ENCODE results near the gene PKNOX2. TPM values are rescaled to one million over a fixed set of nuclear protein-coding genes. Genes with fewer than 3 reads are reported as not detected.

PKNOX2 gene
- total and polyA plus RNA-seq, 2 of the 8 experiments (the other 6 are each of a cell fraction or from before 2014, with no cell fraction given): 2.0 TPM

- H3K4me3 ChIP-seq (ENCODE audit: extremely low read depth in 1 of 4, insufficient read depth in 2 of 4, low read depth in 3 of 4, low read length in 4 of 4): no peak overlapping the region
- H4K91ac ChIP-seq (replicated peaks; ENCODE audit: insufficient read length, low read length): no peak overlapping the region
- H3K27me3 ChIP-seq (replicated peaks in 1 of 4; ENCODE audit: control insufficient read depth in 3 of 4, extremely low read depth in 1 of 4, insufficient read depth in 3 of 4, low read length in 3 of 4): 0 out of 7 replicates have a peak, but pooled peaks cover 0 to 2% (median 0%) of the 10 kb centered on the region in 4 experiments
- H3K18ac ChIP-seq (ENCODE audit: extremely low read depth, low read length): no peak overlapping the region
- no peaks in the 10 kb centered on the region for H3K9me3 ChIP-seq (ENCODE audit: insufficient read depth in 2 of 2, low read depth in 1 of 2, low read length in 1 of 2)
- H2BK12ac ChIP-seq (ENCODE audit: low read depth, low read length): no peak overlapping the region
- H3K79me2 ChIP-seq (ENCODE audit: control insufficient read depth in 1 of 2, insufficient read depth in 2 of 2, low read length in 2 of 2): no peaks in the 10 kb centered on the region
- no peaks in the 10 kb centered on the region for H3K79me1 ChIP-seq (ENCODE audit: low read depth, low read length)
- CTCF ChIA-PET (ENCODE audit: partially characterized antibody): interaction anchor here (0.8 to 6.5 kb wide), 16 partner anchors 8 to 214 kb away, joined by 3 to 44 read pairs (median 6); no protein-coding TSS in a partner anchor
- H4K20me1 ChIP-seq (replicated peaks in 1 of 2; ENCODE audit: control insufficient read depth in 1 of 2, insufficient read depth in 2 of 2, low read length in 2 of 2): no peaks in the 10 kb centered on the region
- no peaks in the 10 kb centered on the region for H3K23me2 ChIP-seq (ENCODE audit: low read depth, low read length)
- FAIRE-seq (no peak), DNase-seq (ENCODE audit: low read depth in 1 of 2, low spot score in 2 of 2) (no peak)
- TF ChIP-seq CREB1 (IDR thresholded peaks at IDR 0.05): no peak
- TF ChIP-seq SIRT6 (IDR thresholded peaks at IDR 0.05; ENCODE audit: low read length): no peak
- TF ChIP-seq ASH2L (IDR thresholded peaks at IDR 0.05; ENCODE audit: low read length): no peak
- no peak for TF ChIP-seq CEBPB (IDR thresholded peaks at IDR 0.05; ENCODE audit: low read depth, low read length)
- TF ChIP-seq GTF2F1 (IDR thresholded peaks at IDR 0.05; ENCODE audit: borderline replicate concordance, low read depth, low read length): no peak
- TF ChIP-seq, protein P1, sequence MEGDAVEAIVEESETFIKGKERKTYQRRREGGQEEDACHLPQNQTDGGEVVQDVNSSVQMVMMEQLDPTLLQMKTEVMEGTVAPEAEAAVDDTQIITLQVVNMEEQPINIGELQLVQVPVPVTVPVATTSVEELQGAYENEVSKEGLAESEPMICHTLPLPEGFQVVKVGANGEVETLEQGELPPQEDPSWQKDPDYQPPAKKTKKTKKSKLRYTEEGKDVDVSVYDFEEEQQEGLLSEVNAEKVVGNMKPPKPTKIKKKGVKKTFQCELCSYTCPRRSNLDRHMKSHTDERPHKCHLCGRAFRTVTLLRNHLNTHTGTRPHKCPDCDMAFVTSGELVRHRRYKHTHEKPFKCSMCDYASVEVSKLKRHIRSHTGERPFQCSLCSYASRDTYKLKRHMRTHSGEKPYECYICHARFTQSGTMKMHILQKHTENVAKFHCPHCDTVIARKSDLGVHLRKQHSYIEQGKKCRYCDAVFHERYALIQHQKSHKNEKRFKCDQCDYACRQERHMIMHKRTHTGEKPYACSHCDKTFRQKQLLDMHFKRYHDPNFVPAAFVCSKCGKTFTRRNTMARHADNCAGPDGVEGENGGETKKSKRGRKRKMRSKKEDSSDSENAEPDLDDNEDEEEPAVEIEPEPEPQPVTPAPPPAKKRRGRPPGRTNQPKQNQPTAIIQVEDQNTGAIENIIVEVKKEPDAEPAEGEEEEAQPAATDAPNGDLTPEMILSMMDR (IDR thresholded peaks at IDR 0.05; ENCODE audit: control extremely low read depth in 1 of 3, insufficient read depth in 1 of 3, low read depth in 1 of 3, low read length in 3 of 3): peak; percentile 7 to 33 (median 11); a peak in 3 of 4 replicates
- TF ChIP-seq TEAD4 (IDR thresholded peaks at IDR 0.05; ENCODE audit: low read depth, low read length): no peak
- TF ChIP-seq BCL11A (IDR thresholded peaks at IDR 0.05; ENCODE audit: low read depth in 2 of 2, low read length in 2 of 2): no peak
- no peak for TF ChIP-seq TBP (IDR thresholded peaks at IDR 0.05; ENCODE audit: low read depth, low read length)
- no peak for TF ChIP-seq YY1 (IDR thresholded peaks at IDR 0.05; ENCODE audit: low read depth, low read length)
- TF ChIP-seq RAD21 (IDR thresholded peaks at IDR 0.05 in 1 of 2, conservative IDR thresholded peaks at IDR 0.05 in 1 of 2; ENCODE audit: low read depth in 2 of 2, low read length in 2 of 2): peak; percentile 6 to 37; a peak in 2 of 4 replicates
- TF ChIP-seq BRCA1 (IDR thresholded peaks at IDR 0.05; ENCODE audit: low read depth, low read length): no peak
- H3K36me3 ChIP-seq (ENCODE audit: control insufficient read depth in 2 of 4, insufficient read depth in 4 of 4, low read length in 3 of 4): no peaks in the 10 kb centered on the region
- no peak overlapping the region for H3K14ac ChIP-seq (ENCODE audit: insufficient read length)
- H3K56ac ChIP-seq (replicated peaks; ENCODE audit: insufficient read length, low read depth, low read length): no peak overlapping the region
- H2BK120ac ChIP-seq (replicated peaks; ENCODE audit: low read depth, low read length): no peak overlapping the region
- H4K5ac ChIP-seq (ENCODE audit: insufficient read length, low read depth, low read length): no peak overlapping the region
- H3K4ac ChIP-seq (replicated peaks; ENCODE audit: insufficient read length, low read depth, low read length): no peak overlapping the region
- H3K27ac ChIP-seq (ENCODE audit: low read depth, low read length): no peak overlapping the region
- H2AFZ ChIP-seq (ENCODE audit: low read length): no peak overlapping the region
- H3K23ac ChIP-seq (ENCODE audit: insufficient read length): no peak overlapping the region
- no peak overlapping the region for H4K8ac ChIP-seq (ENCODE audit: extremely low read depth, insufficient read depth, low read length)
- POLR2A ChIA-PET (ENCODE audit: partially characterized antibody): interaction anchor here (0.8 kb wide), 1 partner anchor 101 kb away, joined by 3 read pairs; no protein-coding TSS in a partner anchor
- no peak overlapping the region for H2BK5ac ChIP-seq (ENCODE audit: low read depth, low read length)
- H2BK15ac ChIP-seq (ENCODE audit: low read length): no peak overlapping the region
- H3K4me1 ChIP-seq (replicated peaks in 1 of 4; ENCODE audit: control insufficient read depth in 3 of 4, insufficient read depth in 4 of 4, low read length in 3 of 4): no peaks in the 10 kb centered on the region; a peak in 1 of 7 replicates
- H3K9ac ChIP-seq (replicated peaks in 1 of 4; ENCODE audit: extremely low read depth in 1 of 4, low read depth in 3 of 4, low read length in 3 of 4): no peak overlapping the region
- no peak overlapping the region for H3K4me2 ChIP-seq (ENCODE audit: insufficient read depth in 1 of 2, low read depth in 2 of 2, low read length in 2 of 2)
- no peak overlapping the region for H2BK20ac ChIP-seq (ENCODE audit: low read length)
- no peak overlapping the region for H2AK5ac ChIP-seq (ENCODE audit: low read depth, low read length)
- WGBS, 2 experiments (ENCODE audit: extremely low coverage in 1 of 2, insufficient coverage in 1 of 2, insufficient read length in 1 of 2, insufficient replicate concordance in 2 of 2, low coverage in 1 of 2, low lambda C conversion rate in 2 of 2, missing lambda C conversion rate in 1 of 2): 90% methylated on average over 7 of the region's 7 CpGs; no CpG with 5 or more reads in 1 of the 2 experiments
Measured at GRCh38 chr11:125305345-125305744, 140.8 kb downstream of the PKNOX2 start.

All from H1 (cell line).